Fibroblast of villous mesenchyme (primary cell): ENCODE data around the gene KRTAP9-1. TPM values are rescaled to one million over a fixed set of nuclear protein-coding genes. Genes with fewer than 3 reads are reported as not detected.
"Not testable (repeated sequence)": the region's sequence is repeated elsewhere in the genome, so short reads cannot be mapped to it uniquely, and the experiment has no call there.

Source experiments
- DNase-seq: peaks from one replicate; pipeline ENCODE4 v3.0.0-alpha.2; 2010; ENCODE audit warnings: low read depth
- H3K4me3 ChIP-seq: 2 replicates; pipeline ENCODE4 v1.5.1; 2011; ENCODE audit warnings: low read depth, mild to moderate bottlenecking, low read length
- CTCF ChIP-seq: IDR thresholded peaks from 2 replicates; pipeline ENCODE4 v1.5.1; 2012; ENCODE audit warnings: low read depth, mild to moderate bottlenecking, low read length; ENCODE audit not compliant: insufficient read depth
- total RNA-seq: library from RNA; depleted of rRNA; stranded (reverse); fragments of >200 nt; gene quantifications from 2 replicates; pipeline ENCODE4 v1.2.3, GENCODE V29; 2012

KRTAP9-1 gene
- total RNA-seq, 1 donor, result not detected

DNA sequence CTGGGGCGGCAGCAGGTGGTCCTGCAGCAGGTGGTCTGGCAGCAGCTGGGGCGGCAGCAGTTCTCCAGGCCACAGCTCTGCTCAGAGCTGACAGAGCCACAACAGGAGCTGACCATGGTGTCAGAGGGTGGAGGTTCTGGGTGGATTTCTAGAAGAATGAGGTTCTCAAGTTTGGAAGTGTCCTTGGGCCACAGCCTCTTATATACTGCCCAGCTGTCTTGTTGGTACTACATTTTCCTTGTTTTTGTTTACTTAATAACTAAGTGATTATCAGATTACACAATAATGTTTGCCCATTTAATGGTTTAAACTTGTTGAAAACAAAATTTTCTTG lies 40.1 kb upstream of the KRTAP9-1 start, which contains the start of gene KRTAP4-5:
Gene KRTAP4-5 (minus strand): TSS at position 174 of the 334 bp plus-strand sequence. CDS start 58 bp downstream, at position 116.
- TF ChIP-seq CTCF, result no peak
- H3K4me3 ChIP-seq, result no peak within 1 kb of the TSS
- DNase-seq, result no peak

DNA sequence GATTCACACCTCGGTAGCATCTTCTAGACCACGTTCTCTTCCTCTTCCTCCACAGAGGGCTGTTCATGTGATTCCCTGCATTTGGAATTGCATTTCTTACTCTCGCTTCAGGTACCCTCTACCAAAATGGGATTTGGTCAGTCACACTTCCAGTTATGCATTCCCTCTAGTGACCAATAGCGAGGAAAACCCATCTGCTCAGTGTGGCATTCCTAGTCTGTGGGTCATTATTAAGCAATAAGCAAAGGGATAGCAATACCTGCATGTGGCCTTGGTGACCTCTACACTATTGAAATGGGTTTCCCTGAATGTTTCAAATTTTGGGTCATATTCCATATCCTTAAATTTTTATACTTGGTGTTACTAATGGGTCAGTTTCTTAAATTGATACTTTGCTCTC lies 39.7 kb upstream of the KRTAP9-1 start:
- DNase-seq, result no peak
- TF ChIP-seq CTCF, result no peak
- no peak overlapping the region for H3K4me3 ChIP-seq

DNA sequence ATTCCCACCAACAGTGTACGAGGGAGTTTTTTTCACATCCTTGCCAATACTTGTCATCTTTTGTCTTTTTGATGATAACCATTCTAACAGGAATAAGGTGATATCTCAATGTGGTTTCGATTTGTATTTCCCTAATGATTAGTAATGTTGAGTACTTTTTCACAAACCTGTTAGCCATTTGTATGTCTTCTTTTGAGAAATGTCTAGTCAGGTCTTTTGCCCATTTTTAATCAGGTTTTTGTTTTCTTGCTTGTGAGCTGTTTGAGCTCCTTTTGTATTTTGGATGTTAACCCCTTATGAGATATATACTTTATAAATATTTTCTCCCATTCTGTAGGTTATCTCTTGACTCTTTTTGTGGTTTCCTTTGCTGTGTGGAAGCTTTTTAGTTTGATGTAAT lies 38.2 kb upstream of the KRTAP9-1 start:
- no peak for DNase-seq
- H3K4me3 ChIP-seq, result no peak overlapping the region
- TF ChIP-seq CTCF, result no peak

DNA sequence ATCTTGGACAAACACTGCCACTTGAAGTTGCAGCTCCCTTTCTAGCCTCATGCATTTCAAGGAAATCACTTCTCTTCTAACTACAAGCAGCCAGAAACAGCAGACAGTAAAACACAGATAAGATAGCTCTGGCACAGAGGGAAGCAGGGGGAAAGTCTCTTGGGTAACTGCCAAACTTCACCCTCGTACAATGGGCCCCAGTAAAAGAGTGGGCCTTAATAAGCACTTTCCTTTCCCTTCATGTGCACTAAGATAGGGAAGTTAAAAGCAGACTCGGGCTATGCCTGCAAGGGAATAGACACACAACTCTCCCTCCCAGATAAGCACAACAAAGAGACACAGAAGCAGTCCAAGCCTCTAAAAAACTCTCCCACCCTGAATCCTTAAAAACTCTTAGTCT lies 35.8 kb upstream of the KRTAP9-1 start:
- H3K4me3 ChIP-seq, result no peak overlapping the region
- no peak for TF ChIP-seq CTCF
- peak; percentile 22 for DNase-seq

GRCh38 chr17:41160190-41160589 lies 29.5 kb upstream of the KRTAP9-1 start:
- H3K4me3 ChIP-seq, DNase-seq: not testable (repeated sequence)

DNA sequence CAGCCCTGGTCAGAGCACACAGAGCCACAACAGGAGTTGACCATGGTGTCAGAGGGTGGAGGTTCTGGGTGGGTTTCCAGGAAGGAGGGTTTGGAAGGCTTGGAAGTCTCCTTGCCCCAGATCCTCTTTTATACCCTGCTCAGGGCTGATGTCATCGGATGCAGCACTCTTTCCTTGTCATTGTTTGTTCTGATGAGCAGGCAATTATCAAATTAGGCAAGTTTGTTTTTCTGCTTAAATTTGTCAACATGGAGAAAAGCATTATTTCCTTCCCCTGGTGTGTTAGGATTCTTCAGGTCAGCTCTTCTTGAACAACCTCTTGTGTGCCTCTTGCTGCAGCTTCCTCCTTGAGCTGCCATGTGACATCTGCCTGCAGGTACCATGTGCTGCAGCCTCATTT lies 29.0 kb upstream of the KRTAP9-1 start, which contains the start of gene KRTAP4-4:
Gene KRTAP4-4 (minus strand): TSS at position 101 of the 400 bp plus-strand sequence. CDS start 57 bp downstream, at position 44.
- DNase-seq, result no peak
- TF ChIP-seq CTCF, result no peak
- H3K4me3 ChIP-seq, result no peak within 1 kb of the TSS

DNA sequence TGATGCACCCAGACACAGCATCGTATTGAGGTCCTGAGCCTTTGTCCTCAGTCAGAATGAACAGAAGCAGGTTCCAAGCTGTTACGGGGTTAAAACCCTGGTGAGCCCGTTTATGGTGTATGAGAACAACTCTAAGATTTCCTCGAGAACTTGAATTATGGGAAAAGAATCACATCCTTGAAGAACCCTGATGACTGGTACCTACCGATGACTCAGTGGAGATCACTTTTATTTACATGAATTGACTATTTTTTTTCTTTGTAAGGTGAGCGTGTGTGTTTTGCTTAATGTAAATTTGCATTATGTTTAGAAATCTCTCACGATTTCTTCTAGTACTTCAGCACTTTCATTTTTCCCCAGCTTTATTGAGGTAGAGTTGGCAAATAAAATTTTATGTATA lies 25.9 kb upstream of the KRTAP9-1 start:
- no peak for DNase-seq
- no peak overlapping the region for H3K4me3 ChIP-seq
- no peak for TF ChIP-seq CTCF
